Activated gamma-delta T cell (primary cell): ENCODE measurements around the gene KIF18A.
"Not testable (repeated sequence)": the region's sequence is repeated elsewhere in the genome, so short reads cannot be mapped to it uniquely, and the experiment has no call there.

Experiments used
- DNase-seq: peaks from one replicate; lab custom pipeline; 2025; lab: John Stamatoyannopoulos, UW

The KIF18A gene

GRCh38 chr11:28106353-28107043 is 1.5 kb downstream of the KIF18A start:
- no peak for DNase-seq

DNA sequence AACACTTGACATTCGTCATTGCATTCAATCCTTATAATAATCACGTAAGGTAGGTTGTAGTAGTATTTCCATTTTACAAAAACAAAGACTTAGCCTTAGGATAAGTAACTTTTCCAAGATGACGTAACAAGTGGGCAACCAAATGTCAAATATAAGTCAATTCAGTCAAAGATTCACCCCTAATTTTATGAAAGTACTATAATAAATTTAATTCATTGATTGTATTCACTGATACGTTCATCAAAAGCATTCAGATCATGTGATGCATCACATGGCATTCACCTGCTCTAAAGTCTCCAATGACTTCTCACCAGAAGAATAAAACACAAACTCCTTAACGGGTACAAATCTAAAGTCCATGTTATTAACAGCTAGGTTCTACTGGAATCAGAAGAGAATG is 2.1 kb downstream of the KIF18A start:
- no peak for DNase-seq

DNA sequence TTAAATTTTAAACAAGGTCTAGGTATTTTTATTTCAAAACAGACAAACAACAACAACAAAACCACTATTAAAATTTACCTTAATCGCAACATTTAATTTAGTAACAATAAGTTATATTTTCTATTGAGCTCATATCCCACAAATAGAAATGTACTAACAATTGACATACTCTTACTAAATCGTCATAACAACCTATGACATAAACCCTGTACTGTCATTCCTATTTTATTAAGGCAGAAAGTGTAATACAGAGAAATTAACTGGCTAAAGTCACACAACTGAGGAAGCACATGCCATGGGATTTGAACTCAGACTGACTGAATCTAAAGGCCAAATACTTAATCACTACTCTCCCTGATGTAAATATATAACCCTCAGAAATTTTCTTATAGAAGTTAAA is 3.0 kb downstream of the KIF18A start:
- DNase-seq = no peak

GRCh38 chr11:28104425-28104824 is 3.5 kb downstream of the KIF18A start:
- no peak for DNase-seq

- not testable (repeated sequence) for DNase-seq
These were observed 5.7 kb downstream of the KIF18A start for GRCh38 chr11:28102300-28102699.

GRCh38 chr11:28100665-28101064 is 7.3 kb downstream of the KIF18A start:
- DNase-seq = no peak

GRCh38 chr11:28099715-28100114 is 8.2 kb downstream of the KIF18A start:
- DNase-seq = no peak

DNA sequence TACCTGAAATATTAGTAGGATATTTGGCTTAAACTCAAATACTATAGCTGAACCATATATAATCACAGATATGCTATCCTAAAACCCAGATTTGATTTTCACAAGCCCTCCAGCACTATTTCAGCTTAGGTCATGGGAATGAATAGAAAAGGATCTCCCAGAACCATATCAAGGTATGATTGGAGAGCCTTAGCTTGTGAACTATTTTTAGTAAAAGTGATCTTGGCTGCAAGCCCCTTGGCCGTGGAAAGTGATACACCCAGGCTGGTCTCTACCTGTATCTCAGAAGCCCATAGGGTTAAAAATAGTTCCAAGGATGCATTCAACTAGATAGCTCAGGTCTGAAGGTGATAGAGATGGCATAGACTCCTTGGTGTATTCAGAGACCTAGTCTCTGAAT is 9.7 kb downstream of the KIF18A start:
- no peak for DNase-seq

GRCh38 chr11:28092786-28093185 is 15.2 kb downstream of the KIF18A start:
- no peak for DNase-seq

GRCh38 chr11:28090052-28090749 is 17.8 kb downstream of the KIF18A start:
- DNase-seq = no peak

GRCh38 chr11:28089378-28089777 is 18.6 kb downstream of the KIF18A start:
- no peak for DNase-seq

DNA sequence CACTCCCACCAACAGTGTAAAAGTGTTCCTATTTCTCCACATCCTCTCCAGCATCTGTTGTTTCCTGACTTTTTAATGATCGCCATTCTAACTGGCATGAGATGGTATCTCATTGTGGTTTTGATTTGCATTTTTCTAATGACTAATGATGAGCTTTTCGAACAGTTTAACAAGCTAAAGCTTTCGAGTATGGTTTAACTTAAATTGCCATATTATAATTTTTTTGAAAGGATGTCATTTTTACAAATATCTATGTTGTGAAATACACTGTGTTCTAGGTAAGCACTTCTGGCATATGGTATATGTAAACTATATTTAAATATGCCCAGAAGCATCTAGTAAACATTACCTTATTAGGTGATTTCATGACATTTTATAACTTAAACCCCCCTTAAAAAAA is 20.3 kb downstream of the KIF18A start:
- not testable (repeated sequence) for DNase-seq

DNA sequence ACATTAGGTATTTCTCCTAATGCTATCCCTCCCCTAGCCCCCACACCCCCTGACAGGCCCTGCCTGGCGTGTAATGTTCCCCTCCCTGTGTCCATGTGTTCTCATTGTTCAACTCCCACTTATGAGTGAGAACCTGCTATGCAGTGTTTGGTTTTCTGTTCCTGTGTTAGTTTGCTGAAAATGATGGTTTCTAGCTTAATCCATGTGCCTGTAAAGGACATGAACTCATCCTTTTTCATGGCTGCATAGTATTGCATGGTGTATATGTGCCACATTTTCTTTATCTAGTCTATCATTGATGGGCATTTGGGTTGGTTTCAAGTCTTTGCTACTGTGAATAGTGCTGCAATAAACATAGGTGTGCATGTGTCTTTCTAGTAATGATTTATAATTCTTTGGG is 20.8 kb downstream of the KIF18A start:
- DNase-seq = not testable (repeated sequence)

DNA sequence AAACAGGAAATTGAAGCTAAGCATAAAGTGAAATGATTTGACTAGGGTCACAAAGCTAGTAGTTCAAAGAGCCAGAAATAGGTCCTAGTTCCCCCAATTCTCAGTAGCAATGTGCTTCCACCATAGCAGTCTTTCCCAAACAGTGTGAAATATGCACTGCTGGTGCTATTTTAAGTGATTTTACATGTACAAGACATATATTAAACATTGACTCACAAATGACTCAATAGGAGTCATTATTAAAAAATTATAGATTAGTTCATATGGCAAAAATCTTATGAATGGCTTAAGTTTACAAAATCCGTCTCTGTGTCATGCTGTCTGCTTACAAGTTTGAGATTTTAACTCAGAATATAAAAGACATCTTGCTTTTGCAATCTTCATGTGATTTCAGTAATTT is 21.4 kb downstream of the KIF18A start:
- no peak for DNase-seq

DNA sequence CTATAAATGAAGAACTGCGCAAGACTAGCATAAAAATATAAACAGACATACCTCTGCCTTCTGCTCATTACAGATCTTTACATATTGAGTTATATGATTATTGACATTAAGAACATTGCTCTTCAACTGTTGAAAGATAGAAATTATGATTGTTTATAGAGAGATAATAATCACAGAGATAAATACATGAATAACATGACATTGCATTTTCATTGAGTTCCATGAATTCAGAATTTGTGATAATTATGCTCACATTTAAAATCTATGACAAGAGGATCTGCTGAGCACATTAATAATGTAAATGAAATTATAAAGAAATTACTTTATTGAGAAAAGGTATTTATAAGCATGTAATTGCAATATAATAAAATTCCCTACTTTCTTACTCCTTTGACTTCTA is 24.8 kb downstream of the KIF18A start:
- DNase-seq = no peak

GRCh38 chr11:28077521-28077920 is 30.4 kb downstream of the KIF18A start:
- no peak for DNase-seq

GRCh38 chr11:28072321-28072720 is 35.6 kb downstream of the KIF18A start:
- no peak for DNase-seq

DNA sequence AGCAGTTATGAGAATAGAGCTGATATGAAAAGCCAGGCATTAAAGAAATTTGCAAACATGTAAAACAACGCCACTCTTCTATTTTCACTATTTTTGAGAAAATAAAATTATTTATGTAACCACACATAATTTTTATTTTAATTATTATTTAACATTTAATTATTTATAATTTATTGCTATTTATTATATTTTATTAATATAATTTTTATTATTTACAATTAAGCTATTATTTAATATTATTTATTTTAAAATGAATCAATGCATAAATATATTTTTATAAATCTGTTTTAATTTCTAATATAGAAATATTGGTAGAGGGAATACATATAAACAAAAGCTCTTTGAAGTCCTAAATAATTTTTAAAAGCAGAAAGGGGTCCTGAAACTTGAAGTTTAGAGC is 36.7 kb downstream of the KIF18A start:
- no peak for DNase-seq

GRCh38 chr11:28058333-28058732 is 49.6 kb downstream of the KIF18A start:
- DNase-seq = no peak

- no peak for DNase-seq
These were observed 53.1 kb downstream of the KIF18A start for GRCh38 chr11:28054821-28055220.

- DNase-seq = no peak
These were observed 58.4 kb downstream of the KIF18A start for GRCh38 chr11:28049338-28050216.

DNA sequence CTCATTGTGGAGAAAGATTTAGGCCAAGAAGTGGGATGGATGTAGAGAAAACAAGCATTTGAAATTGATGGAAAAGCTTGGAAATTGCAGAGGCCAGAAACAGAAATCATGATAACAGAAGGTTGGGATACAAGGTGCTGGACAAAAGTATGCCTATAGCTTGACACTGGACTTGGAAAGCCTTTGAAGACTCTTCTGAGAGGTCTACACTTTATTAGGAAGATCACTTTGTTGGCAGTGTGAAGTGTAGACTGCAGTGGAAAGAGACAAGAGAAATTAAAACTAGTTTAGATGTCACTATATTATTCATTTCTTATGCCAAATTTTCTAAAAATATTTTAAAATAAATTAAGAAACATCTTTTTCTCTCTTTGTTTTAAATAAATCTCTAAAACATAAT is 59.1 kb downstream of the KIF18A start:
- no peak for DNase-seq
